ENCODE data around the gene LCE1C. TPM values are rescaled to one million over a fixed set of nuclear protein-coding genes. Genes with fewer than 3 reads are reported as not detected.

The LCE1C gene
- total RNA-seq, 1 experiment from 2014 or later = not detected

DNA sequence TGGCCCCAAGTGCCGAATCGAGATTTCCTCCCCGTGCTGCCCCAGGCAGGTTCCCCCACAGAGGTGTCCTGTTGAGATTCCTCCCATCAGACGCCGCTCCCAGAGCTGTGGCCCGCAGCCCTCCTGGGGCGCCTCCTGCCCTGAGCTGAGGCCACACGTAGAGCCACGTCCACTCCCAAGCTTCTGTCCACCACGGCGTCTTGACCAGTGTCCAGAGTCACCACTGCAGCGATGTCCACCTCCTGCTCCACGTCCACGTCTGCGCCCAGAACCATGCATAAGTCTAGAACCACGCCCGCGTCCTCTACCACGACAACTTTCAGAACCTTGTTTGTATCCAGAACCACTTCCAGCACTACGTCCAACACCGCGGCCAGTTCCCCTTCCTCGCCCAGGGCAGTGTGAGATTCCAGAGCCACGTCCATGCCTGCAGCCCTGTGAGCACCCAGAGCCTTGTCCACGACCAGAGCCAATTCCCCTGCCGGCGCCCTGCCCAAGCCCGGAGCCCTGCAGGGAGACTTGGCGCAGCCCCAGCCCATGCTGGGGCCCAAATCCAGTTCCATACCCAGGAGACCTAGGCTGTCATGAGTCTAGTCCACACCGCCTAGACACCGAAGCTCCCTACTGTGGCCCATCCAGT, 45.8 kb downstream of the LCE1C start:
- Mint-ChIP-seq H3K36me3 (ENCODE audit: insufficient read depth, unreplicated experiment) (no peaks in the 10 kb centered on the region), H3K9me3 (ENCODE audit: unreplicated experiment) (no peaks in the 10 kb centered on the region), H3K27me3 (ENCODE audit: insufficient read depth, unreplicated experiment) (peaks cover 16% of the 10 kb centered on the region), H3K4me1 (ENCODE audit: low read depth, unreplicated experiment) (no peaks in the 10 kb centered on the region), H3K27ac (ENCODE audit: unreplicated experiment) (no peak overlapping the region), H3K4me3 (ENCODE audit: unreplicated experiment) (no peak overlapping the region)
- intact Hi-C loops (cut with micrococcal nuclease; ENCODE audit: unreplicated experiment) = no loop called here
- H3K4me3 ChIP-seq (ENCODE audit: low read depth, low read length) = no peak overlapping the region
- no peaks in the 10 kb centered on the region for H3K27me3 ChIP-seq (replicated peaks; ENCODE audit: control insufficient read depth, insufficient read depth, low read length)
- CTCF ChIA-PET = no interaction called here
- H3K9me3 ChIP-seq = no peaks in the 10 kb centered on the region
- no peaks in the 10 kb centered on the region for H3K4me1 ChIP-seq
- H3K36me3 ChIP-seq (ENCODE audit: control insufficient read depth, insufficient read depth, low read length) = no peaks in the 10 kb centered on the region
- POLR2A ChIA-PET = no interaction called here
- no peak for DNase-seq
- BruUV-seq (replicated peaks) = no TSS peak
- TF ChIP-seq, protein P1, sequence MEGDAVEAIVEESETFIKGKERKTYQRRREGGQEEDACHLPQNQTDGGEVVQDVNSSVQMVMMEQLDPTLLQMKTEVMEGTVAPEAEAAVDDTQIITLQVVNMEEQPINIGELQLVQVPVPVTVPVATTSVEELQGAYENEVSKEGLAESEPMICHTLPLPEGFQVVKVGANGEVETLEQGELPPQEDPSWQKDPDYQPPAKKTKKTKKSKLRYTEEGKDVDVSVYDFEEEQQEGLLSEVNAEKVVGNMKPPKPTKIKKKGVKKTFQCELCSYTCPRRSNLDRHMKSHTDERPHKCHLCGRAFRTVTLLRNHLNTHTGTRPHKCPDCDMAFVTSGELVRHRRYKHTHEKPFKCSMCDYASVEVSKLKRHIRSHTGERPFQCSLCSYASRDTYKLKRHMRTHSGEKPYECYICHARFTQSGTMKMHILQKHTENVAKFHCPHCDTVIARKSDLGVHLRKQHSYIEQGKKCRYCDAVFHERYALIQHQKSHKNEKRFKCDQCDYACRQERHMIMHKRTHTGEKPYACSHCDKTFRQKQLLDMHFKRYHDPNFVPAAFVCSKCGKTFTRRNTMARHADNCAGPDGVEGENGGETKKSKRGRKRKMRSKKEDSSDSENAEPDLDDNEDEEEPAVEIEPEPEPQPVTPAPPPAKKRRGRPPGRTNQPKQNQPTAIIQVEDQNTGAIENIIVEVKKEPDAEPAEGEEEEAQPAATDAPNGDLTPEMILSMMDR (IDR thresholded peaks at IDR 0.05; ENCODE audit: insufficient read depth in 1 of 2, low read depth in 1 of 2, low read length in 1 of 2, severe bottlenecking in 1 of 2, unreplicated experiment in 1 of 2) = no peak

DNA sequence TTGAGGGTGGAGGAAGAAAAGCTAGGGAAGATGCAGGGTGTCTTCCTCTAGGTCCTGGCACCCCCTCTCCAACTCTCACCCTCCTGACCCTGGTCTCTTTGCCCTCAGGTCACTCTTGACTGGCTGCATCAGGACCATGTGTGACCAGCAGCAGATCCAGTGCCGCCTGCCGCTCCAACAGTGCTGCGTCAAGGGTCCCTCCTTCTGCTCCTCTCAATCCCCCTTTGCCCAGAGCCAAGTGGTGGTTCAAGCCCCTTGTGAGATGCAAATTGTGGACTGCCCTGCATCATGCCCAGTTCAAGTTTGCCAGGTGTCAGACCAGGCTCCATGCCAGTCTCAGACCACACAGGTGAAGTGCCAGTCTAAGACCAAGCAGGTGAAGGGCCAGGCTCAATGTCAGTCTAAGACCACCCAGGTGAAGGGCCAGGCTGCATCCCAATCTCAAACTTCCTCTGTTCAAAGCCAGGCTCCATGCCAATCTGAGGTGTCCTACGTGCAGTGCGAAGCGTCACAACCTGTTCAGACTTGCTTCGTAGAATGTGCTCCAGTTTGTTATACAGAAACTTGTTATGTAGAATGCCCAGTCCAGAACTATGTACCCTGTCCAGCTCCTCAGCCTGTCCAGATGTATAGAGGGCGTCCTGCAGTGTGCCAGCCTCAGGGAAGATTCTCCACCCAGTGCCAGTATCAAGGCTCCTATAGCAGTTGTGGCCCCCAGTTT, 46.8 kb downstream of the LCE1C start:
- no TSS peak for BruUV-seq (replicated peaks)
- no peaks in the 10 kb centered on the region for H3K9me3 ChIP-seq
- intact Hi-C loops (cut with micrococcal nuclease; ENCODE audit: unreplicated experiment) = no loop called here
- peaks cover 16% of the 10 kb centered on the region for H3K27me3 Mint-ChIP-seq (ENCODE audit: insufficient read depth, unreplicated experiment)
- TF ChIP-seq, protein P1 (IDR thresholded peaks at IDR 0.05; ENCODE audit: insufficient read depth in 1 of 2, low read depth in 1 of 2, low read length in 1 of 2, severe bottlenecking in 1 of 2, unreplicated experiment in 1 of 2) = no peak
- ChIA-PET CTCF (no interaction called here), POLR2A (no interaction called here)
- no peak overlapping the region for H3K27ac Mint-ChIP-seq (ENCODE audit: unreplicated experiment)
- no peaks in the 10 kb centered on the region for H3K4me1 ChIP-seq
- no peaks in the 10 kb centered on the region for H3K4me1 Mint-ChIP-seq (ENCODE audit: low read depth, unreplicated experiment)
- H3K4me3 Mint-ChIP-seq (ENCODE audit: unreplicated experiment) = no peak overlapping the region
- no peak overlapping the region for H3K4me3 ChIP-seq (ENCODE audit: low read depth, low read length)
- H3K9me3 Mint-ChIP-seq (ENCODE audit: unreplicated experiment) = no peaks in the 10 kb centered on the region
- no peaks in the 10 kb centered on the region for H3K27me3 ChIP-seq (replicated peaks; ENCODE audit: control insufficient read depth, insufficient read depth, low read length)
- no peak for DNase-seq
- H3K36me3 Mint-ChIP-seq (ENCODE audit: insufficient read depth, unreplicated experiment) = no peaks in the 10 kb centered on the region
- no peaks in the 10 kb centered on the region for H3K36me3 ChIP-seq (ENCODE audit: control insufficient read depth, insufficient read depth, low read length)

DNA sequence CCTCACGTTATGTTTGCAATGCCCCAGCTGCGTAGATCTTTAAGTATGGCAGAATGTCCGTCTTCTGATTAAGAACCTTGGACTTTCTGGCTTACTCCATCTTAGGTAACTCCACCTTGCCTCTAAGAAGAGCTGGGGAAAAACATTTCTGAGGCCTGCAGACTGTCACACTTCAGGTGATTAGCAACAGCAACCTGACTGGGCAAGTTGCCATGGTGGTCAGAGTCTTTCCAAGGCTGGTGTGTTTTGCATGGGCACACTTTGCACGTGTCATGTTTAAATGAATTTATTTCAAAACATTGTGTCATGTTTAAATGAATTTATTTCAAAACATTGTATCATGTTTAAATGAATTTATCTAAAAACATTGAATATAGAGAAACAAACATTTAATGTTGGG, 47.8 kb downstream of the LCE1C start:
- Mint-ChIP-seq H3K9me3 (ENCODE audit: unreplicated experiment) (no peaks in the 10 kb centered on the region), H3K27ac (ENCODE audit: unreplicated experiment) (no peak overlapping the region), H3K4me1 (ENCODE audit: low read depth, unreplicated experiment) (no peaks in the 10 kb centered on the region), H3K36me3 (ENCODE audit: insufficient read depth, unreplicated experiment) (no peaks in the 10 kb centered on the region), H3K27me3 (ENCODE audit: insufficient read depth, unreplicated experiment) (peaks cover 16% of the 10 kb centered on the region), H3K4me3 (ENCODE audit: unreplicated experiment) (no peak overlapping the region)
- Histone ChIP-seq H3K9me3 (no peaks in the 10 kb centered on the region), H3K4me3 (ENCODE audit: low read depth, low read length) (no peak overlapping the region), H3K27me3 (replicated peaks; ENCODE audit: control insufficient read depth, insufficient read depth, low read length) (no peaks in the 10 kb centered on the region), H3K4me1 (no peaks in the 10 kb centered on the region), H3K36me3 (ENCODE audit: control insufficient read depth, insufficient read depth, low read length) (no peaks in the 10 kb centered on the region)
- no peak for DNase-seq
- ChIA-PET POLR2A (no interaction called here), CTCF (no interaction called here)
- intact Hi-C loops (cut with micrococcal nuclease; ENCODE audit: unreplicated experiment) = no loop called here
- TF ChIP-seq, protein P1 (IDR thresholded peaks at IDR 0.05; ENCODE audit: insufficient read depth in 1 of 2, low read depth in 1 of 2, low read length in 1 of 2, severe bottlenecking in 1 of 2, unreplicated experiment in 1 of 2) = no peak
- no TSS peak for BruUV-seq (replicated peaks)

Measured in Caco-2 (cell line).